Activated naive CD4-positive, alpha-beta T cell (primary cell): ENCODE measurements around the gene HLA-DRA.

Source experiments
- DNase-seq, 4 experiments: peaks; one replicate each; lab custom pipeline; 2025; lab: John Stamatoyannopoulos, UW

Gene HLA-DRA

DNA sequence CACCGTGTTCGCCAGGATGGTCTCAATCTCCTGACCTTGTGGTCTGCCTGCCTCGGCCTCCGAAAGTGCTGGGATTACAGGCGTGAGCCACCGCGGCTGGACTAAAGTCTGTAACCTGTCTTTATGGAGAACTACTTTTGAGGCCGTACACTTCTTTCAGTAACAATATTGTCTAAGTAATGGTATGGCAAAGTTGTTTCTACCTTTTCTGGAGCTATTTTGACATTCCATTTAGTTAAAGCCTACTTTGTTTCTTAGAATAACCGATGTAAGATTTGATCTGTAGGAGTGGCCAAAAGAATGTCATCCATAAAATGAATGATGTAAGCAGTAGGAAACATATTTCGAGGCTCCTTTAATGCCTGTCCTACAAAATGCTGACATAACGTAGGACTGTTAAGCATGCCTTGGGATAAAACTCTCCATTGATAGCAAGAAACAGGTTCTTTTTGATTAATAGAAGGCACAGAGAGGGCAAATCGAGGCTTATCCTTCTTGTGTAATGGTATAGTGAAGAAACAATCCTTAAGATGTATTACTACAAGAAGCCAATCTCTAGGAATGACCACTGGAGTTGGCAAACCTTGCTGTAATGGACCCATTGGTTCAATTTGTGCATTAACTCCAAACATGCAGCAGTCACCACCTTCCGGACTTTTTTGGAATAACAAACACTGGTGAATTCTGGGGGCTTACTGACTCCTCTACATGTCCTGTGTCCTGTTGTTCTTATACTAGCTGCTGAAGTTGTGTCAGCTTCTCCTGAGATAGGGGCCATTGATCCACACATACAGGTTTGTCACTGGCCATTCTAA is 35.9 kb downstream of the HLA-DRA start:
- no peak for DNase-seq

DNA sequence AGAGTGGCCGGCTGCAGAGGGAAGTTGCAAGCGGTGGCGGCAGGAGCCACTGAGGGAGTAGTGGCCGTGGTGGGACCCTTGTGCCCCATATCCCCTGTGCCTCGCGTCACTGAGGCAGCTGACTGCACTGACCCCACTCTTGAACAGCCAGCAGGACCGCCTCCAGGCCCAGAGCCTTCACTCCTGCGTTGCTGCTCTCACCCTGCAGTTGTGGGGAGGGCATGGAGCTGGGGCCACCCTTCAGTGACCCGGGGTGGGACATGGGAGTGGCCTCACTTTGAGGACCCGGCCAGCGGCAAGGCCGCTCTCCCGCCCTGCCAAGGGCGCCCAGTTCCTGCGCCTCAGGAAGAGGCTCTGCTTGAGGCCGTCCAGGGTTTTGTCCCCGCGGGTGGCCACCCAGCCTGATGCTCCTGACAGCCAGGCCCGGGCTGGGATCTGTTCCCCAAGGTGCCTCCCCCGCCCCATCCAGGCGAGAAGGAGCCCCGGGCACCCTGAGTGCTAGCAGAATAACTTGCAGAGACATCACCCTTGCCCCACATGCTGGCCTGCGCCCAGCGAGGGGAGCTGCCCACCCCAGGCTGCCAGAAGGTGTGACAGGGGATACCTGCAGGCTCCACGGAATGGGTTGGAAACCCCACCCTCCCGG is 44.4 kb downstream of the HLA-DRA start:
- no peak for DNase-seq

DNA sequence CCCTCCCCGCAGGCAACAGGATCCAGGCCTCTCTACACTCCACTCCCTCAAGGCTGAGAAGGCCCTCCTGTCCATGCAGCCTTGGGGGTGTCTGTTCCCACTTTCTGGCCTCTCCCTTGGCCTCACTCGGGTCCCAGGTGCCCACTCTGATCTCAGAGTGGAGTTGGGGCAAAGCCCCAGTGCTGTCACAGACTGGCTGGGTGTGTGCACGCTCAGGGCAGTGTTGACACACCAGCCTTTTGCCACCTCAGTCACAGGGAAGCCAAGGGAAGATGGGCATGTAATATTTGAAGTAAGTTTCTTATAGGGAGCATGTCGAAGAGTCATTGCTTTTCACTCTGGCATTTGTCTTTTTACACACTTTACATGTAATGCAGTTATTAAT is 44.9 kb downstream of the HLA-DRA start:
- DNase-seq = no peak

DNA sequence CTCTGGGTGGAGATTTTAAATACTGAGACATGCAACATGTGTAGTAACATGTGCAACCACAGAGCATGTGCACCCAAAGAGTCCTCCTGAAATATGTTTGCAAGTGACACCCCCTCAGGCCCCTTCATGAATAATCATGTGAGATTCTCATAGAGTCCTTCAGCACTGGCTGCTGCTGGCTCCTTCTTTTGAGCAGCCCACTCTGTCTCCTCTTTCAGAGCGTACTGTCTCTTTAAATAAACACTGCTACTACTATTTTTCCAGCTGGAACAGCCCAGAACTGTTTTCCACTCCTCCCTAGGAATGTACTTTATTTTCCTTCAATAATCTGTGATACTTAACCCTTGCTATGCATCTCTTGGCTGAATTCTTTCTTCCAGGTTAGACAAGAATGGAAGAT is 48.4 kb downstream of the HLA-DRA start:
- no peak for DNase-seq

DNA sequence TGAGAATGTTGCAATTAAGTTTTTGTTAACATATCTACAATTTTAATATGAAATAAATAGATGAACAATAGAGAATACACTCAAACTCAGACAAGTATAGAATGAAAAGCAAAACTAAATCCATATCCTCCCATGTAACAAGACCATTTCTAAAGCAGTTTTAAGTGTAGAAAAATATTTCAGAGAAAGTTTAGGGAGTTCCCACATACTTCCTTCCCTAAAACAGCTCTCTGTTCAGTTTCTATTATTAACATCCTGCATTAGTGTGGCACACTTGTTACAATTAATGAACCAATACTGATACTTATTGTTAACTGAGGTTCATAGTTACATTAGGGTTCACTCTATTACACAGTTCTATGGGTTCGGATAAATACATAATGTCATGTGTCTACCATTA is 52.0 kb downstream of the HLA-DRA start:
- DNase-seq = no peak

DNA sequence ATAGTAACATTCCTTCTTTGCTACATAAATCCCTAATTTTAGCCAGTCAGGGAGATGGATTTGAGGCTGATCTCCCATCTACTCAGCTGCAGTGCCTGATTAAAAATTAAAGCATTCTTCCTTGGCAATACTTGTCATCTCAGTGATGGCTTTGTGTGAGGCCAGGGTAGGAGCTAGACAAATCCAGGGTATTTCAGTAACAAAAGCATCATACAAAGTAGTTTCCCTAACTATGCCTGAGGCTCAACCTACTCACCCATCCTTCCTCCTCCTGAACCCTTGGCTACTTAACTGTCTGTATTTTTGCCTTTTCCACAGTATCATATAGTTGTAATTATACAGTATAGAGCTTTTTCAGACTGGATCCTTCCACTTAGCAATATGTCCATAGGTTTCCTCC is 52.7 kb downstream of the HLA-DRA start:
- DNase-seq = no peak
